IMR-90 (cell line): Measurements from ENCODE around the gene MBTPS1.

Experiments
- CEBPB ChIP-seq: IDR thresholded peaks from 2 replicates; pipeline ENCODE4 v1.6.1; 2012; ENCODE audit warnings: low read depth, low read length, improper control_type of control experiment
- CHD1 ChIP-seq: IDR thresholded peaks from 2 replicates; pipeline ENCODE4 v1.6.1; 2012; ENCODE audit warnings: low read depth, low read length, improper control_type of control experiment
- CTCF ChIP-seq: conservative IDR thresholded peaks from 2 replicates; pipeline ENCODE4 v1.5.1; 2012; ENCODE audit warnings: mild to moderate bottlenecking, low read depth, low read length, improper control_type of control experiment
- ELK1 ChIP-seq: fragments of 150-350 bp; IDR thresholded peaks from 2 replicates; pipeline ENCODE4 v1.6.1; 2016; ENCODE audit warnings: low read depth, mild to moderate bottlenecking, low read length, moderate library complexity, borderline replicate concordance
- FOS ChIP-seq: fragments of 150-350 bp; IDR thresholded peaks from 2 replicates; pipeline ENCODE4 v1.6.1; 2016; ENCODE audit warnings: low read depth, low read length
- POLR2A ChIP-seq: IDR thresholded peaks from 2 replicates; pipeline ENCODE4 v1.6.1; 2012; ENCODE audit warnings: mild to moderate bottlenecking, low read depth, low read length
- RAD21 ChIP-seq: IDR thresholded peaks from 2 replicates; pipeline ENCODE4 v1.6.1; 2012; ENCODE audit warnings: low read length, improper control_type of control experiment
- RFX5 ChIP-seq: IDR thresholded peaks from 2 replicates; pipeline ENCODE4 v1.8.0; 2012; ENCODE audit warnings: low read depth, mild to moderate bottlenecking, low read length, moderate library complexity
- USF2 ChIP-seq: fragments of 150-350 bp; IDR thresholded peaks from 2 replicates; pipeline ENCODE4 v1.6.1; 2017; ENCODE audit warnings: mild to moderate bottlenecking, antibody characterized with exemption, low read length, low read depth

- no peak for TF ChIP-seq CHD1
- no peak for TF ChIP-seq RAD21
- no peak for TF ChIP-seq FOS
- no peak for TF ChIP-seq USF2
- 0 out of 2 replicates have a peak, but pooled peaks have one; percentile 40 for TF ChIP-seq CEBPB
- no peak for TF ChIP-seq POLR2A
- no peak for TF ChIP-seq CTCF
- no peak for TF ChIP-seq RFX5
- TF ChIP-seq ELK1: no peak
These were observed 107.5 kb downstream of the MBTPS1 start for GRCh38 chr16:84009282-84009681.
